H1 (cell line): Measurements from ENCODE around the gene P2RY13. TPM values are rescaled to one million over a fixed set of nuclear protein-coding genes. Genes with fewer than 3 reads are reported as not detected.

Experiments
- CTCF ChIA-PET: fragments of 300-600 bp; sonication (Branson Sonifier 250); formaldehyde crosslinking; loops from one replicate; lab custom pipeline; 2021; ENCODE audit not compliant: partially characterized antibody; lab: Charles Lee
- POLR2A ChIA-PET: fragments of 300-600 bp; sonication (Branson Sonifier 250); formaldehyde crosslinking; loops from one replicate; lab custom pipeline; 2021; ENCODE audit warnings: inconsistent platforms; ENCODE audit not compliant: partially characterized antibody; lab: Charles Lee
- DNase-seq, 2 experiments: peaks; one replicate each; pipeline versions ENCODE4 v3.0.0 to v3.0.0-alpha.2; 2010 to 2022; ENCODE audit warnings: low spot score in 2 of 2, low read depth in 1 of 2, mixed read lengths in 1 of 2
- FAIRE-seq: peaks from 2 replicates; lab custom pipeline; 2011; peaks lifted over from hg19 to GRCh38; lab: Jason Lieb, UNC
- H2AFZ ChIP-seq: 2 replicates; pipeline ENCODE4 v1.8.1; 2012; ENCODE audit warnings: low read length, inconsistent platforms
- H2AK5ac ChIP-seq: 2 replicates; pipeline ENCODE4 v1.6.1; 2013; ENCODE audit warnings: low read depth, low read length
- H2BK120ac ChIP-seq: replicated peaks from 2 replicates; pipeline ENCODE3; 2013; ENCODE audit warnings: low read depth, low read length, inconsistent platforms
- H2BK12ac ChIP-seq: 2 replicates; pipeline ENCODE4 v1.6.1; 2013; ENCODE audit warnings: low read depth, low read length
- H2BK15ac ChIP-seq: 2 replicates; pipeline ENCODE4 v1.6.1; 2013; ENCODE audit warnings: low read length
- H2BK20ac ChIP-seq: 2 replicates; pipeline ENCODE4 v1.6.1; 2013; ENCODE audit warnings: low read length
- H2BK5ac ChIP-seq: 2 replicates; pipeline ENCODE4 v1.6.1; 2013; ENCODE audit warnings: low read depth, low read length
- H3K14ac ChIP-seq: 2 replicates; pipeline ENCODE4 v1.6.1; 2013; ENCODE audit warnings: inconsistent platforms; ENCODE audit not compliant: insufficient read length
- H3K18ac ChIP-seq: 2 replicates; pipeline ENCODE4 v1.6.1; 2013; ENCODE audit warnings: low read length; ENCODE audit errors: extremely low read depth
- H3K23ac ChIP-seq: 2 replicates; pipeline ENCODE4 v1.6.1; 2013; ENCODE audit warnings: inconsistent platforms; ENCODE audit not compliant: insufficient read length
- H3K23me2 ChIP-seq: 2 replicates; pipeline ENCODE4 v1.6.1; 2013; ENCODE audit warnings: low read depth, low read length
- H3K27ac ChIP-seq: 2 replicates; pipeline ENCODE4 v1.6.1; 2011; ENCODE audit warnings: low read depth, low read length, inconsistent platforms
- H3K27me3 ChIP-seq, 4 experiments: replicated peaks in 1 of 4; 1 replicate in 1 of 4; 2 replicates in 3 of 4; pipeline versions ENCODE4 v1.6.1 to v1.8.1; 2011 to 2013; ENCODE audit warnings: low read length in 3 of 4, mild to moderate bottlenecking in 3 of 4, inconsistent platforms in 2 of 4, mixed read lengths in 2 of 4, moderate library complexity in 1 of 4; ENCODE audit not compliant: control insufficient read depth in 3 of 4, insufficient read depth in 3 of 4; ENCODE audit errors: extremely low read depth in 1 of 4
- H3K36me3 ChIP-seq, 4 experiments: 2 replicates each; pipeline versions ENCODE4 v1.6.1 to v1.8.1; 2011 to 2013; ENCODE audit warnings: mild to moderate bottlenecking in 4 of 4, low read length in 3 of 4, moderate library complexity in 2 of 4, control low read depth in 1 of 4, inconsistent platforms in 1 of 4; ENCODE audit not compliant: insufficient read depth in 4 of 4, control insufficient read depth in 2 of 4
- H3K4ac ChIP-seq: replicated peaks from 2 replicates; pipeline ENCODE3; 2013; ENCODE audit warnings: low read length, low read depth, mixed read lengths, inconsistent platforms; ENCODE audit not compliant: insufficient read length
- H3K4me1 ChIP-seq, 4 experiments: replicated peaks in 1 of 4; 1 replicate in 1 of 4; 2 replicates in 3 of 4; pipeline versions ENCODE4 v1.6.1 to v1.8.1; 2011 to 2013; ENCODE audit warnings: low read length in 3 of 4, inconsistent platforms in 2 of 4, mixed read lengths in 1 of 4; ENCODE audit not compliant: insufficient read depth in 4 of 4, control insufficient read depth in 3 of 4
- H3K4me2 ChIP-seq, 2 experiments: 2 replicates each; pipeline versions ENCODE4 v1.6.1 to v1.8.1; 2011 to 2013; ENCODE audit warnings: low read depth in 2 of 2, low read length in 2 of 2, control low read depth in 1 of 2, inconsistent platforms in 1 of 2, mild to moderate bottlenecking in 1 of 2; ENCODE audit not compliant: insufficient read depth in 1 of 2
- H3K4me3 ChIP-seq, 4 experiments: fragments of 200-600, 300-600 bp in 1 of 4; sonication (generic), shearing (Covaris generic), sonication (Bioruptor Twin) in 1 of 4; 2 replicates each; pipeline versions ENCODE4 v1.5.1 to v1.8.1; 2011 to 2016; ENCODE audit warnings: low read length in 4 of 4, low read depth in 3 of 4, control low read depth in 2 of 4, inconsistent platforms in 2 of 4, mild to moderate bottlenecking in 2 of 4, mixed read lengths in 1 of 4, moderate library complexity in 1 of 4; ENCODE audit not compliant: insufficient read depth in 2 of 4; ENCODE audit errors: extremely low read depth in 1 of 4
- H3K56ac ChIP-seq: replicated peaks from 2 replicates; pipeline ENCODE3; 2013; ENCODE audit warnings: low read depth, mild to moderate bottlenecking, mixed read lengths, low read length, inconsistent platforms; ENCODE audit not compliant: insufficient read length
- H3K79me1 ChIP-seq: 2 replicates; pipeline ENCODE4 v1.6.1; 2013; ENCODE audit warnings: low read depth, low read length, control low read depth
- H3K79me2 ChIP-seq, 2 experiments: 2 replicates each; pipeline versions ENCODE4 v1.6.1 to v1.8.1; 2012 to 2013; ENCODE audit warnings: low read length in 2 of 2, mild to moderate bottlenecking in 2 of 2, inconsistent platforms in 1 of 2; ENCODE audit not compliant: insufficient read depth in 2 of 2, control insufficient read depth in 1 of 2
- H3K9ac ChIP-seq, 4 experiments: replicated peaks in 1 of 4; 1 replicate in 1 of 4; 2 replicates in 3 of 4; pipeline versions ENCODE4 v1.6.1 to v1.8.1; 2011 to 2013; ENCODE audit warnings: low read depth in 3 of 4, low read length in 3 of 4, control low read depth in 2 of 4, mild to moderate bottlenecking in 2 of 4, moderate library complexity in 2 of 4, inconsistent platforms in 1 of 4; ENCODE audit errors: extremely low read depth in 1 of 4
- H3K9me3 ChIP-seq, 2 experiments: 2 replicates each; pipeline versions ENCODE4 v1.6.1 to v1.8.1; 2012 to 2013; ENCODE audit warnings: mild to moderate bottlenecking in 2 of 2, moderate library complexity in 2 of 2, control low read depth in 1 of 2, inconsistent platforms in 1 of 2, low read depth in 1 of 2, low read length in 1 of 2, mixed read lengths in 1 of 2; ENCODE audit not compliant: insufficient read depth in 2 of 2
- H4K20me1 ChIP-seq, 2 experiments: replicated peaks in 1 of 2; 2 replicates each; pipeline versions ENCODE3 to v1.8.1; 2011 to 2013; ENCODE audit warnings: inconsistent platforms in 2 of 2, low read length in 2 of 2, mild to moderate bottlenecking in 1 of 2; ENCODE audit not compliant: insufficient read depth in 2 of 2, control insufficient read depth in 1 of 2
- H4K5ac ChIP-seq: 2 replicates; pipeline ENCODE4 v1.6.1; 2013; ENCODE audit warnings: low read length, low read depth, mixed read lengths, inconsistent platforms; ENCODE audit not compliant: insufficient read length
- H4K8ac ChIP-seq: 2 replicates; pipeline ENCODE4 v1.8.0; 2013; ENCODE audit warnings: mild to moderate bottlenecking, moderate library complexity, low read length, inconsistent platforms; ENCODE audit not compliant: insufficient read depth; ENCODE audit errors: extremely low read depth
- H4K91ac ChIP-seq: replicated peaks from 2 replicates; pipeline ENCODE3; 2013; ENCODE audit warnings: low read length, mixed read lengths, inconsistent platforms; ENCODE audit not compliant: insufficient read length
- FOSL1 ChIP-seq: IDR thresholded peaks from 2 replicates; pipeline ENCODE4 v1.6.1; 2011; ENCODE audit warnings: mild to moderate bottlenecking, low read depth, low read length, moderate library complexity; ENCODE audit not compliant: insufficient read depth
- GABPA ChIP-seq: IDR thresholded peaks from 2 replicates; pipeline ENCODE4 v1.6.1; 2011; ENCODE audit warnings: mild to moderate bottlenecking, low read length, moderate library complexity, borderline replicate concordance; ENCODE audit not compliant: insufficient read depth
- SIRT6 ChIP-seq: IDR thresholded peaks from one replicate; pipeline ENCODE4 v1.7.1; 2012; ENCODE audit warnings: low read length, inconsistent platforms
- TEAD4 ChIP-seq: IDR thresholded peaks from 2 replicates; pipeline ENCODE4 v1.6.1; 2012; ENCODE audit warnings: low read depth, low read length, inconsistent platforms, mixed read lengths
- polyA plus RNA-seq, 7 experiments: library from polyadenylated mRNA; depleted of rRNA in 3 of 7; stranded (reverse) in 5 of 7; unstranded in 2 of 7; fragments of >200 nt in 5 of 7; fragments of 200-250 nt in 2 of 7; gene quantifications; 1 replicate in 5 of 7; 2 replicates in 1 of 7; 4 replicates in 1 of 7; pipeline versions ENCODE4 v1.2.1 to v1.2.3, GENCODE V29; 2011 to 2013; ENCODE audit warnings: missing spikeins in 2 of 7, mixed read lengths in 2 of 7
- total RNA-seq: library from RNA; stranded (reverse); fragmentation: NEBNext Ultra II Directional; extraction: Animal tissue kit (Norgen Biotek cat#: 25700); gene quantifications from 2 replicates; pipeline ENCODE4 v1.2.1, GENCODE V29; 2021
- TF ChIP-seq, protein P1 (sequence below): IDR thresholded peaks from 2 replicates; pipeline ENCODE4 v1.6.1; 2012; ENCODE audit warnings: inconsistent platforms

Gene P2RY13
- total and polyA plus RNA-seq, 2 of the 8 experiments (the other 6 are each of a cell fraction or from before 2014, with no cell fraction given) = not detected

DNA sequence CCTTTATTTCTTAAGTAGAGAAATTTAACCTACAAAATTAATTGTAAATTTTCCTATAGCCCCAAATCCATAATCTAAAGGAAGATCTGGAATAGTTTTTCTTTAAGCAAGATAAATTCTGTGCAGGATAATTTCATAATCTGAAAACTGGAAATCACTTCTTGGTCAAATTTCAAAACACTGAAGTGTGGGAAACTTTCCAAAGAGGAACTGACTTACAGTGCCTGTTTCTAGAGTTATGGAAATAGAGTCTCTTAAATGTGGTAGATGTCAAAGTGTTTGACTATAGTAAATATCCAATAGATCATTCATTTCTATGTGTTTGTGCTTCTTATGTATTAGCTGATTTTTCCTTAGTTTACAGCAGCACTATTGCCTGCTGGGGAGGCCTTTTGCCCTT, 1.6 kb upstream of the P2RY13 start:
- Histone ChIP-seq H2BK15ac (no peak overlapping the region), H3K27me3 (no peaks in the 10 kb centered on the region), H3K14ac (no peak overlapping the region), H3K18ac (no peak overlapping the region), H4K5ac (no peak overlapping the region), H3K9me3 (no peaks in the 10 kb centered on the region), H3K4ac (no peak overlapping the region), H2BK20ac (no peak overlapping the region), H3K4me3 (no peak overlapping the region), H2BK5ac (no peak overlapping the region), H4K91ac (no peak overlapping the region), H2BK120ac (no peak overlapping the region), H3K79me1 (no peaks in the 10 kb centered on the region), H3K23ac (no peak overlapping the region), H3K27ac (no peak overlapping the region), H2BK12ac (no peak overlapping the region), H2AK5ac (no peak overlapping the region), H2AFZ (no peak overlapping the region), H3K4me2 (no peak overlapping the region), H3K79me2 (no peaks in the 10 kb centered on the region), H3K36me3 (no peaks in the 10 kb centered on the region), H3K56ac (no peak overlapping the region), H3K9ac (no peak overlapping the region), H4K8ac (no peak overlapping the region), H4K20me1 (no peaks in the 10 kb centered on the region), H3K4me1 (no peaks in the 10 kb centered on the region; a peak in 2 of 7 replicates), H3K23me2 (no peaks in the 10 kb centered on the region)
- no peak for FAIRE-seq
- POLR2A ChIA-PET = no interaction called here
- CTCF ChIA-PET = interaction anchor here (0.9 to 1.8 kb wide), 2 partner anchors 14 to 25 kb away, joined by 3 to 4 read pairs; partner anchors contain the start of gene GPR87
- TF ChIP-seq GABPA = no peak
- no peak for TF ChIP-seq TEAD4
- TF ChIP-seq SIRT6 = no peak
- no peak for TF ChIP-seq FOSL1
- TF ChIP-seq, protein P1, sequence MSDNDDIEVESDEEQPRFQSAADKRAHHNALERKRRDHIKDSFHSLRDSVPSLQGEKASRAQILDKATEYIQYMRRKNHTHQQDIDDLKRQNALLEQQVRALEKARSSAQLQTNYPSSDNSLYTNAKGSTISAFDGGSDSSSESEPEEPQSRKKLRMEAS = no peak
- DNase-seq = no peak
